HT-29 (cell line): ENCODE data around the gene WDR90. TPM values are rescaled to one million over a fixed set of nuclear protein-coding genes. Genes with fewer than 3 reads are reported as not detected.
A peak's percentile ranks its signal among the peaks of the same experiment; 100 is the strongest.
"Not testable (repeated sequence)": the region's sequence is repeated elsewhere in the genome, so short reads cannot be mapped to it uniquely, and the experiment has no call there.

ENCODE experiments used
- DNase-seq: peaks from one replicate; pipeline ENCODE4 v3.0.0-alpha.2; 2015; ENCODE audit warnings: low spot score
- total RNA-seq: library from RNA; depleted of rRNA; stranded (reverse); fragments of >200 nt; shearing (Covaris generic); gene quantifications from 2 replicates; pipeline ENCODE4 v1.2.3, GENCODE V29; 2014

WDR90 gene
- total RNA-seq, 1 experiment from 2014 or later = 162 TPM

DNA sequence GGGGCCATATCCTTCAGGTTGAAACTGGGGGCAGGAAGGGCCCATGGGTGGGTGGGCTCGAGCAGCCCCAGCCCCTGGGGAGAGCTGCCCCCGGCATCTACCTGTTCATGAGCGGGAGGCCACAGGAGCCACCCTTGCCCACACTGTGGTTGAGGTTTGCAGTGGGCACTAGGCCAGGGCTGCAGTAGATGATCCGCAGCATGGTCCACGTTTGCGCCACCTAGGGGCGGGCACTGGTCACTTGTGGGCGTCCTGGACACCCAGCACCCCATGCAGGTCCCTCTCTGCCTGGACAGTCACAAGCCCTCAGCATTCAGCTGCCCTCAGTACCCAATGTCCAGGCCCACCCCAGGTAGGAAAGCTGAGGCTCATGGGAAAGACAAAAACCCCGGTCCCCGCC lies 36.8 kb downstream of the WDR90 start:
- DNase-seq = peak; percentile 76

DNA sequence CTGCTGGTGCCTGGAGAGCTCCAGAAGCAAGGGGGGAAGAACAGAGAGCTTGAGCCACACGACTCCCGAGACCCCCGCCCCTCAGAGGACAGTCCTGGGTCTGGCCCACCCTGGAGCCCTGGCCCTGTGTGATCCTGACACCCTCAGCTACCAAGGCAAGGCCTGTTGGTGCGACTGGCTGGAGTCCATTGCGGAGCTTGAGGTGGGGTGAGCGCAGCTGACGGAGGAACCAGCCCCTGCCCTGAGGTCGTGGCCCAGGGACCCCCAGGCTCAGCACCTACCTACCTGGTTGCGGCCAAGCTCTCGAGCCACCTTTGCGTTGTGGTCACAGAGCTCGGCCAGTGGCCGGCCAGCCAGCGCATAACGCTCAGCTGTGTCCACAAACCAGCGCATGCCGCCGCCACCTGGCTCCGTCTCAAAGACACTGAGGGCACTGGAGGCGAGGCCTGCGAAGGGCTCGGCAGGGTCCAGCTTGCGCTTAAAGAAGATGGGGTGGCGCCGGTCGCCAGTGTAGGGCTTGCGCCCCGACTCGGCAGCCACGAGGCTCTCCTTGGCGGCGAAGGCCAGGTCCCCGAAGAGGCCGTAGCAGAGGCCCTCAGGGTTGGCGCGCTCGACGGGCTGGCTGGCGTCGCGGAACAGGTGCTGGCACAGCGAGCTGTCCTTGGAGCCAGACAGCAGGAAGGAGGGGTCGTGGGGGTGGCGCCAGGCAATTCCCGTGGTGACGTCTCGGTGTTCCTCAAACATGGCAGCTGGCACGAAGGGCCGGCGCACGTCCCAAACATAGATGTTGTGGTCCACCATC lies 37.5 kb downstream of the WDR90 start:
- DNase-seq = no peak

DNA sequence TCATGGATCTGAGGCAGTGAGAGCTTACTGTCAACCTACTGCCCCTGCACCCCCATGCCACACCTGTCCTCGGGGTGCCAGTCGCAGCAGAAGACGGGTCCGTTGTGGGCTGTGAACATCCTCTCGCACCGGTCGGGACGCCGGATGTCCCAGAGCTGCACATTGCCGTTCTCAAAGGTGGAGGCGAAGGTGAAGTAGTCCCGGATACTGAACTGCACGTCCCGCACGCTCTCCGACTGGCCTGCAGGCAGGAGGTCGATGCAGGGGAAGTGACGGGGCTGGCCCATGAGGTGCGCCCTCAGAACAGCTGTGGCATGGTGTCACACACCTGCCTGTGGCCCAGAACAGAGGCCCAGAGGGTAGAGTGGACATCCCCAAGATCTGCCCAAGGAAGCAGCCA lies 38.3 kb downstream of the WDR90 start:
- DNase-seq = no peak

DNA sequence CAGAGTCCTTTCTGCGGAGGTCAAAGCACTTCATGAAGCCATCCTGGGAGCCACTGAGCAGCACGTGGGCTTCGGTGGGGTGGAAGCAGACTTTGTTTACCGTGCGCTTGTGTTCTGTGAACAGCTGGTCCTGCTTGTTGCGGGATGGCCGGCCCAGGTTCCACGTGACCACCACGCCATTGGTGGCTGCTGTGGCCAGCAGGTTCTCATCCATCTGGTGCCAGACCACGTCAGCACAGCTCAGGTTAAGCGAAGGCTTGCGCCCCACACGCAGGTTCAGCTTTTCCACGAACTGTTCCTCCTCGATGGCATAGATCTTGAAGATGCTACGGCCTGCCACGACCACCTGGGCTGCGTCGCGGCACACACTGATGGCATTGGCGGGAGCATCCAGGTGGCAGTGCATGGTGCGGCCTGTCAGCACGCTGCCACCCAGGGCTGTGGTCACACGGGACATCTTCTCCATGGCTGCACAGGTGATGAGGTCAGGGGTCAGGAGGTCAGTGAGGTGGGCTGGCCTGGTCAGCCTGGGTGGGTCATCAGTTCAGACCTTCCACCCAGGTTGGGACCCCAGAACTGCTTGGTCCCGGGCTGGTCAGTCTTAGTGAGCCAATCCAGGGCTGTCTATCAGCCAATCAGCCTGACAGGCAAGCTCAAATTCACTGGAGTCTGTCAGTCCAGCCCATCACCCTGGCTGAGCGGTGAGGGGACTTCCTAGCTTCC lies 40.2 kb downstream of the WDR90 start:
- DNase-seq = no peak

DNA sequence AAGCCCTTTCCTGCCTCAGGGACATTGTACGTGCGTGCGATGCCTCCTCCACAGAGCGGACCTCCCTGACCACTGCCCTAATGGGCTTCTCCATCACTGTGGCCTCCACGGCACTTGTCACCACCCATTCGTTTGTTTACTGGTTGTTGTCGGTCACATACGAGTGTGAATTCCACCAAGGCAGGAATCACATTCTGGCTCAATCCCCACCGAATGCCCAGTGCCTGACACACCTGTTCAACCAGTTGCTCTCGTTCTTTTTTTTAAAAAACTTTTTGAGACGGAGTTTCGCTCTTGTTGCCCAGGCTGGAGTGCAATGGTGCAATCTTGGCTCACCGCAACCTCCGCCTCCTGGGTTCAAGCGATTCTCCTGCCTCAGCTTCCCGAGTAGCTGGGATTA lies 42.1 kb downstream of the WDR90 start:
- DNase-seq = not testable (repeated sequence)

DNA sequence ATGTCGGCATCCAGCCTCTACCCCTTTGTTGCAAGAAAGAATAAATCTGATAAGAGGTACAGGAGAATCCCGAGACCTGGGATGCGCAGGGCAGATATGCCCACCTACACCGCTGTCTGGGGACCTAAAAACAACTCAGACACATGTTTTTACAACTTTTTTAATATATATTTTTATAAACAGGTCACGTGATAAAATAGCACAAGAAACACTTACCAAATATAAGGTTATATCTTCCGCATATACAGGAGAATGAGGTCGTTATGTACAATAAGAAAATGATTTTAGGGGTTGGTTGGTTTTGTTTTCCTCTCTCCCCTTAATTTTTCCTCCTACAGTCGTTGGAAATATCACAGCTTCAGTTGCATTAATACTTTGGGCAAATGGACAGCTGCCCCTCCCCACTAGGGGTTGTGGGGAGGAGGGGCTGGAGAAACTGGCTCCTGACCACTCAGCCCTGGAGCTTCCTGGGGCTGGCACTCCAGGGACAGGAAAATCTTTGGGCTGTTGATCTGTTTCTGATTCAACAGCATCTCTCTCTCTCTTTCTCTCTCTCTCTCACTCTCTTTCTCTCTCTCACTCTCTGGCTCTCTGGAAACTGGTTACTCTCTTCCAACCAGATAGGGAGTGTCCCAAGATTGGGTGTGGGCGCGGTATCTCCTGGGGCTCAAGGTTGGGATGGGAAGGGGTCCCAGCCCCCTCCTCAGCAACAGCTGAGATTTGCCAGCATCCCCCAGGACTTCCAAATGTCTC lies 43.4 kb downstream of the WDR90 start:
- DNase-seq = no peak

DNA sequence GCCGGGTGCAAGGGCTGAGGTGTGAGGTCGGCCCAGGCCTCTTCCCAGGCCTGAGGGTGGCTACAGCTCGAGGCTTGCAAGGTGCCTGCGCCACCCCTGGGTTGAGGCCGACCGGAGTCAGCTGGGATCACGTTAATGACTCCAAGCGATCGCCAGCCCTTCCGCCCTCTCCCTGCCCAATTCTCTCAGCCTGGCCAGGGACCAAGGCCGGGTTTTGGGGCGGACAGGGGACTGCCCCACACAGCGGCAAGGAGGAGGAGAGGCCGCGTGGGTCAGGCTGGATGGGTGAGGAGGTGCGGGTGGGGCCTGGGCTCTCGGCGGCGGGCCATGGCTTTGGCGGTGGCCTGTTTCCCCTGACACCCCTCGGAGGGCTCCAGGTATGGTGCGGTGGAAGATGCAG lies 44.2 kb downstream of the WDR90 start:
- DNase-seq = no peak

DNA sequence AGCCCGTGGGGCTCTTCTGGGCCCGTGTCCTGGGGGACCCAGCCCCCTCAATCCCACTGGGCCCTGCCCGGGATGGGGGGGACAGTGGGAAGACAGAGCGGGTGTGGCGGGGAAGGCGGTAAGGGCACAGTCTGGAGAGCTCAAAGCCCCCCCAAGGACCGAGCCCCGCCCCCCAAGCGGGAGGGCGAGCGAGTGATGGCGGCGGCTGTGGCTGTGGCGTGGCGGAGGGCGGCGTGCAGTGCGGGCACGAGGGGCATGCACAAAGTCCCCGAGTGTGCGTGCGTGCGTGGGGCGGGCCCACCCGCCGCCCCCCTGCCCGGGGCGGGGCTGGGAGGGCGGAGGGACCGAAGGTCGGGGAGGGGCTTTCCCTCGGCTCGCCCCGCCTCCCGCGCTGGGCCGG lies 44.6 kb downstream of the WDR90 start:
- DNase-seq = no peak

DNA sequence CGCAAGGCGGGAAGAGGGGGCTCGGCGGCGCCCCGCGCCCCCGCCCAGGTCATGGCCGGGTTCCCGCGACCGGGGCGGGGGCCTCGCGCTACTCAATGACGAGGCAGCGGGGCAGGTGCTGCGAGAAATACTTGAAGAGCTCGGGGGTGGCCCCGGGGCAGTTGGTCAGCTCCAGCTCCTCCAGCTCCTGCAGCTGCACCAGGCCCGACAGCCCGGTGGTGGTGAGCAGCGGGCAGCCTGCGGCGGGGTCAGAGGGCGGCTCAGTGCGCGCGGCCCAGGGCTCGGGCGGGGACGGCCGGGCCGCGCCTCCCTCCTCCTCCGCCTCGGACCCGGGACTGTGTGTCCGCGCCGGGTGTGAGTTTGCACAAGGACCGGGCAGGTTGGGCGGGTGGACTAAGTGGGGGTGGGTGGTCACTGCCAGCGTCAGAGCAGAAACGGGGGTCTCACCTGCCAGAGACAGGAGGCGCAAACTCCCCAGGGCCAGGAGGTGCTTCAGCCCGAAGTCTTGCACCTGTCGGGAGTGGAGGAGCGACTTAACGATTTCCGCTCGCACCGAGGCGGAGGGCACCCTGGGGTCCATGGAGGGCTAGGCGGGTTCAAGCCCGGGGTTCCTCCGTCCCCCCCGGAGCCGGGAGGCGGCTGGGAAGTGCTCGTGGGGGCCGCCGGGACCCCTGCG lies 45.2 kb downstream of the WDR90 start:
- DNase-seq = no peak

DNA sequence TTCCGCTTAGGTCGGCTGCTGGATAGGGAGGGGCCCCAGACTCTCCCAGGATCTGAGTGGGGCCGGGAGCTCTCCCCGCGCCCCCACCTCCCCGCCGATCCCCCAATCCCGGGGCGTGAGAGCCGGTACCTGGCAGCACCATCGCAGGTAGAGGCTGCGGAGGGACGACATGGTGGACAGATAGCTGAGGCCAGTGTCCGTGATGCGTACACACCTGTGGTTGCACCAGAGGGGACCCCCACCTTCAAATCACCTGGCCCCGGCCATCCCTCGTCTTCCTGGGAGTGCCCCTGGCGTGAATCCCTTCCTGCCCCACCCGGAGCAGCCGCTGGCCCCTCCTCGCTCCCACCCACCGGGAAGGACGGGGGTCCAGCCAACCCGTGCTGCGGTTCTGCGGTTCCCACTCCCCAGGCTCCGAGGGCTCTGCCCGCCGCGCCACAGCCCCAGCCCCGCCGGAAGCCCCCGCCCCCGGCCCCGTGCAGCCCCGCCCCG lies 45.7 kb downstream of the WDR90 start:
- DNase-seq = no peak

DNA sequence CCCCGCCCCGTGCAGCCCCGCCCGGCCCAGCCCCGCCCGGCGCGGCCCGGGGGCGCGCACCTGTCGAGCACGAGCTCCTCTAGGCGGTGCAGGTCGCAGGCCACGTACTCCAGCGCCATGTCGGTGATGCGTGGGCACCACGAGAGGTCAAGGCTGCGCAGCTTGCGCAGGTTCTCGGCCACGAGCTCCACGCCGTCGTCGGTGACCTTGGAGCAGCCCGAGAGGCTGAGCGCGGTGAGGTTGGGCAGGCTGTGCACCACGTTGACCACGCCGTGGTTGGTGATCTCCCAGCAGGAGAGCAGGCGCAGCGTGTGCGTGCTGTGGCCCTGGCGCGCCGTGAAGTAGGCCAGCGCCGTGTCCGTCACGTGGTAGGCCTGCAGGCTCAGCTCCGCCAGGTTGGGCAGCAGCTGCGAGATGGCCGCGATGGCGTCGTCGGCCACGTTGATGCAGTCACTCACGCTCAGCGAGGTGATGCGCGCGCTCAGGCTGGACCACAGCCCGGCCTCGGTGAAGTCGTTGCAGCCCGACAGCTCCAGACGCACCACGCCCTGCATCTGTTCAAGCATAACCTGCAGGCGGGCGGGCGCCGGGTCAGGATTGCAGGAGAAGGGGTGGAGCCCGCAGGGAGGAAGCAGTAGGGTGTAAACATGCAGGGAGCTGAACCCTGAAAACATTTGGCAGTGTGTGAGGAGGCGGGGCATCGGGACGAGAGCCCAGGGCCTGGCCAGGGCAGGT lies 46.4 kb downstream of the WDR90 start:
- DNase-seq = peak; percentile 66

DNA sequence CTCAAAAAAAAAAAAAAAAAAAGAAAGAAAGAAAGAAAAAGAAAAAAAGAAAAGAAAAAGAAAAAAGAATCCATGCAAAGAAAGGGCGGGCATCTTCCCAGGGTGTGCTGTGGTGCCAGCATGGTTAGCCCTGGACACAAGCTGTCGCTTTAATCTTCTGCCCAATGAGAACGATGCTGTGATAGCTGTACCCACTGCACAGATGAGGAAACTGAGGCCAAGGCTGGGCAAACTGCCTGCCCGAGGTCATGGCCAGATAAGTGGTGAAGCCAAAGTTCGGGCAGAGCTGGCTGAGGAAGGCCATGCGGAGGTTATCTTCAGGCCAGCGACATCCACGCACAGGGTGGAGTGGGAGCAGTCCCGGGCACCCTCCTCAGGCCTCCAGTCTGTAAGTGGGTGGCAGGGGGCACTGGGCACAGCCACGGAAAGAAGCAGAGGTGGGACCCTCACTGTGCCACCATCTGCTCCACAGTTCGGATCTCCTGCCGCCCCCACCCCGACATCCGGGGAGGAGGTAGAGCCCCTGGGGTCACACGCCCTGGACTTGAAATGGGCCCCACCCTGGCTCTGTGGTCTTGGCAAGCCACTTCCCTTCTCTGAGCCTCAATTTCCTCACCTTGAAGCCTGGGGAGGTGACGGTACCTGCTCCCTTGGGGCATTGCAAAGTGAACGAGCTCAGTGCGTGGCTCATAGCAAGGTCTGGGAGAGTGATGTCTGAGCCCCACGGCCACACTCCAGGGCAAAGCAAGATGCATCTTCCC lies 49.9 kb downstream of the WDR90 start:
- DNase-seq = no peak

DNA sequence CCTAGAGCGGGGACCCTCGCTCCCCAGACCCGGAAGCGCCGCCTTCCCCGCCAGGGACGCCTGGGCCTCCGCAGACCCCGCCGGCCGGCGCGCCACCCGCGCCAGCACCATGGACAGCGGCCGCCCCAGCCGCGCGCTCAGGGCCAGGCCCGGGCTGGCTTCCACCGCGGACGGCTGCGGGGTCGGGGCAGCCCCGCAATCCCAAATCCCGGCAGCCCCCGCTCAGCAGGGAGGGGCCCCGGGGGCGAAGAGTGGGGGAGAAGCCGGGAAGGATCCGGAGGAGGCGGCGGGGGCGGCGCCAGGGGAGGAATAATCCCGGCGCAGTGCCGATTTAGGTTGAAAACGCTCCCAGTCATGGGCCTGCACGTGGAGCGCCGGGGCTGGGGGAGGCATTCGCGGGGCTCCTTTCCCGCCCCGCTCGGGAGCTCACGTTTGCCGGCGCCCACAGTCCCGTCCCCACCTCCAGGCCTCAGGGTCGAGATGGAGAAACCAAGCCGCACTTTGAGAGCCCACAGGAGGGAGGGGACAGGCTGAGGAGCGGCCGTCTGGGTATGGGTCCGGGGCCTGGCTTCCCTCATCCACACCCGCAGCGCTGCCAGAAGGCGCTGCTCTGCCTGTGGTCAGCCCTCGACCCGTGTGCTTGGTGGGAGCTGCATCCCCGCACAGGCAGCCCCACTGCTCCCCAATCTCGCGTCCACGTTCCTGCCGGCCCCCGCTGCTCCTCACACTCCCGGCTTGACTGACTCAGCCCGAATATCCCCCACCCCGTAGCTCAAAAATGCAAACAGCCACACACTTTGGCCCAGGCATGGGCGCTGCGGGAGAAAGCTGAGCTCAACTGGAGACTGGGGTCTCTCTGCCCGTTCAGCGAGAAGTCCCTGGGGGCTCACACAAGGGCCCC lies 51.8 kb downstream of the WDR90 start:
- no peak for DNase-seq

DNA sequence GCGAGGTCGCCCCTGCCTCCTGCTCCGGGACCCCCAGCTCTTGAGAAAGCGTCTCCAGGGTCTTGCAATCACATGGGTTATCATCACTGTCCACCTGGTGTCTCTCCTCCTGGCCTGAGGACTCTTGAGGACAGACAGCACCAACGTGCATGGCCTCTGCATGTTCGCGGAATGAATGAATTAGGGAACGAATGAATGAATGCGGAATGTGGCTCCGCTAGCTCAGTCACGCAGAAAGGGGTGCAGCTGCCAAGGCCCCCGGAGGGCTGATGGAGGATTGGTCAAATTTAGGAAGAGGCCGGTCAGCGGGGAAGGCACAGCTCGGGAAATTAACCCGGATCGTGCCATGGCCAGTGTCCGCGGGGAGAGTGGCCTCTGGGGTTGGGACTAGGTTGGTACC lies 53.2 kb downstream of the WDR90 start:
- no peak for DNase-seq

DNA sequence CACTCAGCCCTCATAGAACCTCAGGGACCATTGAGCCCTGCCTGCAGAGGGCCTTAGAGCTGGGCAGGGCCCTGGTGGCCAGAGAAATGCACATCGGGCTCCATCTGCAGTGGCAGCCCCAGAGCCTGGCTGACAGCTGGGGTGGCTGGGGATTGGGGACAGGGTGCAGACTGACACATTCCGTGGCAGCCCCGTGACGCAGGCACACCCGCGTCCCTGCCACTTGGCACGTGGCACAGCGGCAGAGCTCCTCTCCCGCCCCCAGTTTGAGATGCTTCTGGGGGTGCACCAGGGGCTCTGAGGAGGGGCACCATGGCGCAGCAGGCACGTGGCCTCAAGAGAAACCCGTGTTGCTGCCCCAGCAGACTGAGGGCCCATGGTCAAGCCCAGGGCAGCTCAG lies 54.2 kb downstream of the WDR90 start:
- DNase-seq = no peak

DNA sequence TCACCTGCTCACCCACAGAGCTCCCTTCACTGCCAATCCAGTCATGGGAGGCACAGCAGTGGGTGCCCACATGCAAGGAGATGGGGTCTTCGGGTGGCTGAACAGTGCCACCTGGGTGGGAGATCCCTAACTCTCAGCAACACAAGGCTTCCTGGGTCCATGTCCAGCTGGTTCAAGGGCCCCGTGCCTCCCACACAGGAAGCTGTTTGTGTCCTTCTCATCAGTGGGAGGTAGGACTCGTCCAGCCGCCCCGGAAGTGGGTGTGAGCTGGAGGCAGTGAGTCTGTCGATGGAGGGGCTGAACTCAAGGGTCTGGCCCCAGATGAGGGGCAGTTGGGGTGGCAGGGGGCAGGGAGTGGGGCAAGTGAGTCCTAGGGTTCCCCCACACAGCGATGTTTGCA lies 54.9 kb downstream of the WDR90 start:
- no peak for DNase-seq

DNA sequence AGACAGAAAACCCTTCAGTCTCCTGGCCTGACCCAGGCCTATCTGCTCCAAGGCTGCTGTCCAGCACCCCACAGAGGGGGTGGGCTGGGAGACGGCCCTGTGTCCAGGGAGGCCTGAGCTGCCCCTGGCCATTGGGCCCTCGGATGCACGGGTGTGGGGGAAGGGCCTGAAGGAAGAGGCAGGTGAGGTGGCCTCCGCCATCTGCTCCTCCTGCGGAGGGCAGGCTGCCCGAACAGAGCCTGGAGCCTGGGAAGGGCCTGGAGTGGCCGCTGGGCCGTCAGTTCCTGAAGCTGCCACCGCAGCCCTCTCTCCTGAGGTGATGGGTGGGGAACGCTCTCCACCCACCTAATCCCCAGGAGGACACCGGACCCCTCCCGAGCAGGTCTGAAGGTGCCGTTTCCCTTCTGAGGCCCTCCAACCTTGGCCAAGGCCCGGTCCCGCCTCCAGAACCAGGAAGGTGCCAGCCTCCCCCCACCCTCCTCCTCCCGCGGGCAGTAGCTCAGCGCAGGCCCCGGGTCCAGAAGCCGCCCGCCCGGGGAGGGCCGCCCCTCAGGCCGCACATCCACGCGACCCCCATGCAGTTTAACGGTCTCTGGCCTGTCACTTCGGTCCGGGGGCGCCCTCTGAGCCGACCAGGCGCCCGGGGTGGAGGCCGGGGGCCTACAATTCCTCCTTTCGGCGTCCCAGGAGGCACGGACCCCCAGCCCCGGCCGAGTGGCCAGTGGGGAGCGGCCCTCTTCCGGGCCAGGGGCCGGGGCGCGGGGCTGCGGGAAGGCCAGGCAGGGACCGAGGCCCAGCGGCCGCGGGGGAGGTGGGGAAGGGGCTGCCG lies 55.6 kb downstream of the WDR90 start:
- DNase-seq = no peak
